NCI-H524 (cell line): ENCODE results near the gene FOLR2.

Experiments
- DNase-seq, 2 experiments: peaks; one replicate each; lab custom pipeline; 2025; lab: John Stamatoyannopoulos, UW

FOLR2 gene

DNA sequence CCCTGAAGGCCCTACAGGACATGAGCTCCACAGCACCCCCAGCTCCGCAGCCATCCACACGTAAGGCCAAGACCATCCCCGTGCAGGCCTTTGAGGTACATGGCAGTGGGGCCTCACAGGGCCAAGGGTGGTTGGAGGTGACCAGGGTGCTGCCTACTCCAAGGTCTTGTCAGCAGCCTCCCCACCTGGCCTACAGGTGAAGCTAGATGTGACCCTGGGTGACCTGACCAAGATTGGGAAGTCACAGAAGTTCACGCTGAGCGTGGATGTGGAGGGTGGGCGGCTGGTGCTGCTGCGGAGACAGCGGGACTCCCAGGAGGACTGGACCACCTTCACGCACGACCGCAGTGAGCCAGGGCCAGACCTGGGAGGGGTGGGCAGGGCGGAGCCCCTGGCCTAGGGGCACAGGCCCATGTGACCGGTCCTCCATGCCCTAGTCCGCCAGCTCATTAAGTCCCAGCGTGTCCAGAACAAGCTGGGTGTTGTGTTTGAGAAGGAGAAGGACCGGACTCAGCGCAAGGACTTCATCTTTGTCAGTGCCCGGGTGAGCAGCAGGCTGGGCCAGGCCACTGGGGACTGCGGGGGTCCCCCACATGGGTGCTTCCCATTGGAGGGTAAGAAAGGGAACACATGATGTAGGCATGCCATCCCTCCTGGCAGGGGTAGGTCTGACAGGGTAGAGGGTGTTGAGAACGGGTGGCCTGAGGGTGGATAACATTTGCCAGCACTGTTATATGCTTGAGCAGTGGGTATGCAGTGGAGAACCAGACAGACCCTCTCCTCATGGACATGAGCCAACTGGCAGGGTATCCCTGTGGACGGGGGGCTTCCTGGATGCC is 13.6 kb downstream of the FOLR2 start:
- DNase-seq: no peak

GRCh38 chr11:72230764-72231365 is 14.3 kb downstream of the FOLR2 start:
- DNase-seq: no peak

- no peak for DNase-seq
Observed at GRCh38 chr11:72231396-72232259, 15.0 kb downstream of the FOLR2 start.

DNA sequence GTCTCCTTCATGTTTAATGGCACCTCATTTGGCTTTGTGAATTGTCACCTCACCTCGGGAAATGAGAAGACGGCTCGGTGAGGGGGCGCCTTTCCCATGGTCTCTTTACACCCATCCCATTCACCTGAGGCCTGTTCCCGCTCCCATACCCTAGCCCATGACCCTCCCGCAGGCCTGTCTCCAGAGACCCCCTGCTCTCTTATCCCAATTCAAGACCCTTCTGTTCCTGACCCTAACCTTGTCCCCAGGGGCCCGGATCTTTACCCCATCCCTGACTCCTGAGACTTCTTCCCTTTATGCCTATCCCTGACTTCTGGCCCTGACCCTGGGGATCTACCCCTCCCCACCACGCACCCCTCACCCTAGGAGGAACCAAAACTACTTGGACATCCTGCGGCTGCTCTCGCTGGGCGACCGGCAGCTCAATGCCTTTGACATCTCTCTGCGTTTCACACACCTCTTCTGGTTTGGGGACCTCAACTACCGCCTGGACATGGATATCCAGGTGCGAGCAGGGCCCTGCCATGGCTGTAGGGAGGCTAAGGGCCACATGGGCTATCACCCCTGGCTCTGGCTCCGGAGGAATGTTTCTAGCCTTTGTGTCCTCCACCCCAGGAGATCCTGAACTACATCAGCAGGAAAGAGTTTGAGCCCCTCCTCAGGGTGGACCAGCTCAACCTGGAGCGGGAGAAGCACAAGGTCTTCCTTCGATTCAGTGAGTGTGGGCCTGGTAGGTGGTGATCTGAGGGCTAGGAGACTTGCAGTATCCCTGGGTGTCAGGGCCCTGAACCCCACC is 15.9 kb downstream of the FOLR2 start:
- DNase-seq: no peak

DNA sequence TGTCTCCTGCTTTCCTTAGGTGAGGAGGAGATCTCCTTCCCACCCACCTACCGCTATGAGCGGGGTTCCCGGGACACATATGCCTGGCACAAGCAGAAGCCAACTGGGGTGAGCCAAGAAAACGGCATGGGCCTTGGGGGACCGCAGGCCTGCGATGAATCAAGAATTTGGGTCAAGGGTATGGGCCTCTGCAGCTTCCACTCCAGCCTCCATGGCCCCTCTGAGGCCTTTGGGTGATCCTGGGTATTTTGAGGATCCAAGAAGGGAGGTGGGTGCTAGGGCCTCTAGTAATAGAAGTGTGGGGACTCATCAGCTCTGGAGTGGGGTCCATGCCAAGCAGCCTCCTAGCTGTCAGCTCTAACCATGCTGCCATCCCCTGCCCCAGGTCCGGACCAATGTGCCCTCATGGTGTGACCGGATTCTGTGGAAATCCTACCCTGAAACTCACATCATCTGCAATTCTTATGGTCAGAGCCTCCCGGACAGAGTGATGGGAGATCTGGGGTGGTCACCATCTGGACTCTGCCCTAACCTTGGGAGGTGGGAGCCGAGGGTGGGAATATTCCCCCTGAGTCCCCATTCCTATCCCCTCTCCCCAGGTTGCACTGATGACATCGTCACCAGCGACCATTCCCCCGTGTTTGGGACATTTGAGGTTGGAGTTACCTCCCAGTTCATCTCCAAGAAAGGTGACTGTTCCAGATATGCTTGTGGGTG is 16.6 kb downstream of the FOLR2 start:
- DNase-seq: no peak

DNA sequence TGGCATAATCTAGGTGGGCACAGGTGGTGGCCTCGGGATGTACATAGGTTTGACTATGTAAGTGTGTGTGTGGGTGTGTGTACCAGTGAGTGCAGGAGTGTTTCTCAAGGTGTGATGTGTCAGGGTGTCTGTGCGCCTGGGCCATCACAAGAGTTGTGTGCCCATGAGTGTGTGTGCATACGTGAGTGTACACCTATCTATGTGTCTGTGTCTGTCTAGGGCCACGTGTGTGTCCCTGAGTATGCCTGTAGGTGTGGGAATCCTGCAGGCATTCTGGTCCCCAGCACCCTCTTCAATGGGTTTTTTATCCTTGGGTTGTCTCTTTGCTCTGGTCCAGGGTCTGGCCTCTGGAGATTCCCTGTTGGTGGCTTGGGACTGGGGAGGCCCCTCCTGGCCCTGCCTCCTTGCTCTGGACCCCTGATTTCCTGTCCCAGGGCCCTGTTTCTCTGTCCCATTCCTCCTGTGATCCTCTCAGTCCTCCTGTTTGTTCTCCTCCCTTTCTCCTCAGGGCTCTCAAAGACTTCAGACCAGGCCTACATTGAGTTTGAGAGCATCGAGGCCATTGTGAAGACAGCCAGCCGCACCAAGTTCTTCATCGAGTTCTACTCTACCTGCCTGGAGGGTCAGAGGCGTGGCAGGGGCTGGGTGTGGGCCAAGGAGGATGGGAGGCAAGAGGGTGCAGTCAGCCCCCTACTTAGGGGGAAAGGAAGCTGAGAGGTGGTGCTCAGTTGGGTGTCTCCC is 17.3 kb downstream of the FOLR2 start:
- DNase-seq: no peak

DNA sequence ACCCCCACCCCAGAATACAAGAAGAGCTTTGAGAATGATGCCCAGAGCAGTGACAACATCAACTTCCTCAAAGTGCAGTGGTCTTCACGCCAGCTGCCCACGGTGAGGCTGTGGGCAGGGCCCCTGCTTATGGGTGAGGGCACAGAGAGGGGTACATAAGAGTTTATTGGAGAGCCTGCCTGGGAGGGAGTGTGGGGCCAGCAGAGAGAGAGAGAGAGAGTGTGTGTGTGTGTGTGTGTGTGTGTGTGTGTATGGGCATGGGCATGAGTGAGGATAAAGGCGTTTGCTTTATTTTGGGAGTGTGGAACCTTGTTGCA is 17.9 kb downstream of the FOLR2 start:
- no peak for DNase-seq

- no peak for DNase-seq
Observed at GRCh38 chr11:72234920-72235319, 18.3 kb downstream of the FOLR2 start.

DNA sequence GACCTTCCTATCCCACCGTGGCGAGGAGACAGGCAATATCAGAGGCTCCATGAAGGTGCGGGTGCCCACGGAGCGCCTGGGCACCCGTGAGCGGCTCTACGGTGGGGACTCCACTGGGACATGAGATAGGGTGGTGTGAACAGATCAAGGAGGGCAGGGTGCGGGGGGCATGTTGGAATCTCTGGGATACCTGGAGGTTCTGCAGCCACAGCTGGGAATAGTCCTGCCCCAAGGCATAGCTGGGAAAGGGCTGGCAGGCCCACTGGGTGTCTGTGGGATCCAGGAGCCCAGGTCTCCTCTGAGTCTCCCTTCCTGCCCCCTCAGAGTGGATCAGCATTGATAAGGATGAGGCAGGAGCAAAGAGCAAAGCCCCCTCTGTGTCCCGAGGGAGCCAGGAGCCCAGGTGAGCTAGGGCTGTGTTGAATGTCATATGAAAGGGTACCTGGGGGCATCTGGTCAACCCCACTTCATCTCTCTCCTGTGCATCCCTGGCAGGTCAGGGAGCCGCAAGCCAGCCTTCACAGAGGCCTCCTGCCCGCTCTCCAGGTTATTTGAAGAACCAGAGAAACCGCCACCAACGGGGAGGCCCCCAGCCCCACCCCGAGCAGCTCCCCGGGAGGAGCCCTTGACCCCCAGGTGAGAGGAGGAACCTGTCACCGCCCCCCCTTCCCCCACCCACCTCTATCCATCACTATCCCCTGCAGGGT is 18.9 kb downstream of the FOLR2 start:
- DNase-seq: no peak

DNA sequence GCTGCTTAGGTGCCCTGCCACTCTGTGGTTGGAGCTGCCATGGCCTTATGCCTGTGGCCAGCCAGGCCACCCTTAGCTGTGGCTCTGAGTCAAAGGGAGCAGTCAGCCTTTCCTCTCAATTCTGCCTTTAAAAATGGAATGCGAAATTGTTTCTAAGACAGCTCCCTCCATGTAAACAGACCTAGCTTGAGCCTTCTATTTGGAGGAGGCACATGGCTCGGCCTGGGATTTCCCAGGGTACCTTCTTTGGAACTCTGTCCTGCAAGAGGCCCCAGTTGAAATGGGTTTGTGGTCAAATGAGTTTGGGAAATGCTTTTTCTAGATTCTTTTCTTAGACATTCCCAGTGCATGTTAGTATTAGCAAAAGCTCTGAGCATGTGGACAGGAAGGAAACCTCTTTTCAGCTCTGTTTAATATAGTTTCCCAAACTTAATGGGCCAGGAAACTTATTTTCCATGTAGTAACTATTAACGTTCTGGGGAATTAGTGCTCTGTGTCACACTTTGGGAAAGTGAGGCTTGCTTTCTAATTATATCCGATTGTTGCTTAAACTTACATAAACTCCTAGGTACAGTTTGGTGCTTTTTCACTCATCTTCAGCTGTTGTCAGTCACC is 19.6 kb downstream of the FOLR2 start:
- DNase-seq: no peak

DNA sequence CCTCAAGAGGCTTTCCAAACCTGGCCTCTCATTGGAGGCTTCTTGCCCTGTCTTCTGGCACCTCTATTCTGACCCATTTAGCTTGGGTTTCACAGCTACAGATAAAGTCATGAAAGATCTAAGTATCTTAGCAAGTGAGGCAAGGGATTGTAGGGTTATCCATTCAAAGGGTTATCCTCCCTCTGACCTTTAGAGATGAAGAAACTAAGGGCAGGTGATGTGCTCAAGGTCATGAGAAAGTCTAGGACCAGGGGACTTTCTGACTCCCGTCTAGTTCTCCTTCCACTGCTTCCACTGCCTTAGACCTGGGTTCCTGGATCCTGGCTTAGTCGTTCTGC is 20.1 kb downstream of the FOLR2 start:
- DNase-seq: no peak

GRCh38 chr11:72237112-72237931 is 20.7 kb downstream of the FOLR2 start:
- DNase-seq: peak; percentile 46 to 79

- peak in 1 of 2 experiments; percentile 21 for DNase-seq
Observed at GRCh38 chr11:72238040-72238450, 21.5 kb downstream of the FOLR2 start.

GRCh38 chr11:72238492-72239312 is 22.1 kb downstream of the FOLR2 start:
- DNase-seq: no peak

DNA sequence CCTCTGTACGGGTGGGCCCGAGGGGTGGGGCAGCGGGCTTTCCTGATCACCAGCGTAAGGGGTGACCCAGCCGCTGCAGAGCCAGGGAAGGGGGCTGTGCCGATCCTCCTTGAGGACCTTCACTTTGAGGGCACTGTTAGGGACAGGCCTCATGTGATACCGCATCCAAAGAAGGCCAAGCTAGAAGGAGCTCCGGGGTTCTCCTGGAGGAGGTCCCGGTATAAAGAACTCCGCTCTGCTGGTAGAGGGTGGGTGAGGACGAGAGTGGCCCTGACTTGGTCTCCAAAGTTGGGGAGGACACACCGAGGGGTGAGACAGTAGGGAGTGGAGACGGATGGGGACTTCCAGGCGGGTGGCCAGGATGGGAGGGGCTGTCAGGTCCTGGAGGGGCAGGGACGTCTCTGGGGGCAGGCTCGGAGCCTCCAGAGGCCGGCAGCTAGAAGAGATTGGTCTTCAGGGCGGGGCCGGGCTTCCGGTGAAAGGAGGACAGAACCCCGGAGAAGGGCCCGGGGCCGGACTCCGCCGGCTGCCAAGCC is 22.8 kb downstream of the FOLR2 start:
- no peak for DNase-seq

DNA sequence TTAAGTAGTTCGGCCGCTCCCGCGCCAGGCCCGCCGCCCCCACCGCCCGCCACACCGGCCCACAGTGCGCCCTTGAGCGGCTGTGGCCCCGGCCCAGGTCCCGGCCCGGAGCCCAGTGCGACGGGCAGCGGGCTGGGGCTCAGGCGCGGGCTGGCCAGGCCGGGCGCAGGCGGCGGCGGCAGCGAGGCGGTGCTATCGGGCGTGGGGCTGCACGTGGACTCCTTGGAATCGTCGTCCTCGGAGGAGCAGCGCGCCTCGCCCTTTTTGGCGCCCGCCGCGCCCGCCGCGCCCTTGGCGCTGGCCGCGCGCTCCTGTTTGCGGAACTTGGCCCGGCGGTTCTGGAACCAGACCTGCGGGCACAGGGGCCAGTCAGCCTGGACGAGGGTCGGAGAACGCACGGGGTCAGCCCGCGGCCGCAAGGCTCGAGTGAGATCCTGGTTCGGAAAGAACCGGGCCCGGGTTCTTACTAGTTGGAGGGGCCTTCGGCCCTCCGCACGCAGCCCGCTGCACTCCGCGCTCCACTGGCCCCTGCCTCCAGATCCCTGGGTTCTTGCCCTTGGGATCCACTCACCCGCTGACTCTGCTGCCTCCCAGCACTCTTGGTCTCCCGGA is 23.4 kb downstream of the FOLR2 start:
- peak in 1 of 2 experiments; percentile 26 for DNase-seq
